HG03442 (cell line): ENCODE results near the gene HIPK1.
"Not testable (repeated sequence)": the region's sequence is repeated elsewhere in the genome, so short reads cannot be mapped to it uniquely, and the experiment has no call there.

Source experiments
- ATAC-seq: cut with Tn5 transposase; IDR thresholded peaks from one replicate; pipeline ENCODE4 v1.9.1; 2021; ENCODE audit warnings: mild to moderate bottlenecking, moderate library complexity; ENCODE audit not compliant: unreplicated experiment

Gene HIPK1

GRCh38 chr1:113981962-113982931 lies 53.1 kb downstream of the HIPK1 start:
- no peak for ATAC-seq

- no peak for ATAC-seq
These were observed 53.8 kb downstream of the HIPK1 start for GRCh38 chr1:113982949-113983348.

GRCh38 chr1:113983391-113983790 lies 54.3 kb downstream of the HIPK1 start:
- ATAC-seq = no peak

- ATAC-seq = no peak
These were observed 54.7 kb downstream of the HIPK1 start for GRCh38 chr1:113983826-113984225.

GRCh38 chr1:113984710-113985109 lies 55.6 kb downstream of the HIPK1 start:
- no peak for ATAC-seq

- ATAC-seq = no peak
These were observed 57.7 kb downstream of the HIPK1 start for GRCh38 chr1:113986802-113987201.

GRCh38 chr1:113987259-113987658 lies 58.1 kb downstream of the HIPK1 start:
- ATAC-seq = no peak

- ATAC-seq = no peak
These were observed 61.4 kb downstream of the HIPK1 start for GRCh38 chr1:113990530-113990929.

GRCh38 chr1:113990961-113991360 lies 61.8 kb downstream of the HIPK1 start:
- ATAC-seq = no peak

- ATAC-seq = no peak
These were observed 62.4 kb downstream of the HIPK1 start for GRCh38 chr1:113991467-113991997.

- ATAC-seq = no peak
These were observed 63.9 kb downstream of the HIPK1 start for GRCh38 chr1:113993072-113993471.

GRCh38 chr1:113993766-113994165 lies 64.6 kb downstream of the HIPK1 start:
- ATAC-seq = no peak

GRCh38 chr1:113995382-113995781 lies 66.3 kb downstream of the HIPK1 start:
- no peak for ATAC-seq

GRCh38 chr1:113998361-113998760 lies 69.2 kb downstream of the HIPK1 start:
- no peak for ATAC-seq

- ATAC-seq = no peak
These were observed 70.1 kb downstream of the HIPK1 start for GRCh38 chr1:113999233-113999632.

GRCh38 chr1:113999799-114000198 lies 70.7 kb downstream of the HIPK1 start:
- no peak for ATAC-seq

GRCh38 chr1:114000406-114000805 lies 71.3 kb downstream of the HIPK1 start:
- ATAC-seq = no peak

- no peak for ATAC-seq
These were observed 73.5 kb downstream of the HIPK1 start for GRCh38 chr1:114002492-114003239.

- no peak for ATAC-seq
These were observed 74.3 kb downstream of the HIPK1 start for GRCh38 chr1:114003431-114003830.

GRCh38 chr1:114006825-114007224 lies 77.7 kb downstream of the HIPK1 start:
- ATAC-seq = not testable (repeated sequence)

GRCh38 chr1:114008480-114008941 lies 79.4 kb downstream of the HIPK1 start:
- ATAC-seq = no peak
